Nephron (organoid): ENCODE results near the gene LY9.

Source experiments
- H3K27ac Mint-ChIP-seq, 3 experiments: 2 replicates each; pipeline ENCODE4 v1.8.0; 2020; ENCODE audit warnings: mixed read lengths in 3 of 3, mild to moderate bottlenecking in 2 of 3, moderate library complexity in 1 of 3
- H3K27me3 Mint-ChIP-seq: 2 replicates; pipeline ENCODE4 v1.8.0; 2021; ENCODE audit warnings: low read depth, mild to moderate bottlenecking, moderate library complexity, mixed read lengths
- H3K36me3 Mint-ChIP-seq: 2 replicates; pipeline ENCODE4 v1.8.0; 2020; ENCODE audit warnings: low read depth, mixed read lengths
- H3K4me1 Mint-ChIP-seq: 2 replicates; pipeline ENCODE4 v1.8.0; 2020; ENCODE audit warnings: mixed read lengths
- H3K4me3 Mint-ChIP-seq, 3 experiments: 2 replicates each; pipeline ENCODE4 v1.8.0; 2020; ENCODE audit warnings: mild to moderate bottlenecking in 3 of 3, mixed read lengths in 3 of 3, moderate library complexity in 2 of 3
- H3K9me3 Mint-ChIP-seq: 2 replicates; pipeline ENCODE4 v1.8.0; 2020; ENCODE audit warnings: mixed read lengths
- CTCF ChIP-seq, 3 experiments: fragments of 200-600 bp; sonication (generic); IDR thresholded peaks; one replicate each; pipeline ENCODE4 v1.5.0; 2021; ENCODE audit warnings: antibody characterized with exemption in 3 of 3; ENCODE audit not compliant: unreplicated experiment in 3 of 3

Gene LY9

GRCh38 chr1:160850993-160851392 lies 55.0 kb downstream of the LY9 start:
- Mint-ChIP-seq H3K4me1 (no peaks in the 10 kb centered on the region), H3K36me3 (no peaks in the 10 kb centered on the region), H3K27ac (no peak overlapping the region), H3K9me3 (no peaks in the 10 kb centered on the region), H3K27me3 (no peaks in the 10 kb centered on the region), H3K4me3 (no peak overlapping the region)
- no peak for TF ChIP-seq CTCF (IDR thresholded peaks at IDR 0.05; ENCODE audit: unreplicated experiment in 3 of 3)

GRCh38 chr1:160853014-160853413 lies 57.0 kb downstream of the LY9 start:
- Mint-ChIP-seq H3K4me3 (no peak overlapping the region), H3K4me1 (no peaks in the 10 kb centered on the region), H3K36me3 (no peaks in the 10 kb centered on the region), H3K27ac (no peak overlapping the region), H3K9me3 (no peaks in the 10 kb centered on the region), H3K27me3 (no peaks in the 10 kb centered on the region)
- no peak for TF ChIP-seq CTCF (IDR thresholded peaks at IDR 0.05; ENCODE audit: unreplicated experiment in 3 of 3)

GRCh38 chr1:160853754-160854153 lies 57.8 kb downstream of the LY9 start:
- no peak overlapping the region for H3K4me3 Mint-ChIP-seq
- H3K9me3 Mint-ChIP-seq = no peaks in the 10 kb centered on the region
- no peak overlapping the region for H3K27ac Mint-ChIP-seq
- H3K36me3 Mint-ChIP-seq = no peaks in the 10 kb centered on the region
- TF ChIP-seq CTCF (IDR thresholded peaks at IDR 0.05; ENCODE audit: unreplicated experiment in 3 of 3) = no peak
- H3K27me3 Mint-ChIP-seq = no peaks in the 10 kb centered on the region
- no peaks in the 10 kb centered on the region for H3K4me1 Mint-ChIP-seq

GRCh38 chr1:160855181-160855981 lies 59.4 kb downstream of the LY9 start:
- Mint-ChIP-seq H3K36me3 (no peaks in the 10 kb centered on the region), H3K9me3 (no peaks in the 10 kb centered on the region), H3K27me3 (no peaks in the 10 kb centered on the region), H3K4me1 (no peaks in the 10 kb centered on the region), H3K27ac (no peak overlapping the region), H3K4me3 (no peak overlapping the region)
- no peak for TF ChIP-seq CTCF (IDR thresholded peaks at IDR 0.05; ENCODE audit: unreplicated experiment in 3 of 3)

- Mint-ChIP-seq H3K9me3 (no peaks in the 10 kb centered on the region), H3K27me3 (peaks cover 4% of the 10 kb centered on the region), H3K4me1 (no peaks in the 10 kb centered on the region), H3K36me3 (no peaks in the 10 kb centered on the region), H3K27ac (no peak overlapping the region), H3K4me3 (no peak overlapping the region)
- no peak for TF ChIP-seq CTCF (IDR thresholded peaks at IDR 0.05; ENCODE audit: unreplicated experiment in 3 of 3)
These were observed 62.1 kb downstream of the LY9 start for GRCh38 chr1:160858097-160858496.

- no peak overlapping the region for H3K4me3 Mint-ChIP-seq
- peaks cover 4% of the 10 kb centered on the region for H3K27me3 Mint-ChIP-seq
- H3K27ac Mint-ChIP-seq = no peak overlapping the region
- no peaks in the 10 kb centered on the region for H3K9me3 Mint-ChIP-seq
- H3K4me1 Mint-ChIP-seq = no peaks in the 10 kb centered on the region
- no peak for TF ChIP-seq CTCF (IDR thresholded peaks at IDR 0.05; ENCODE audit: unreplicated experiment in 3 of 3)
- H3K36me3 Mint-ChIP-seq = no peaks in the 10 kb centered on the region
These were observed 62.5 kb downstream of the LY9 start for GRCh38 chr1:160858507-160858906.
